GM19025 (cell line): ENCODE data around the gene RBPJL.

Source experiments
- ATAC-seq: cut with Tn5 transposase; IDR thresholded peaks from one replicate; pipeline ENCODE4 v1.9.1; 2021; ENCODE audit warnings: mild to moderate bottlenecking, low read depth, moderate library complexity; ENCODE audit not compliant: unreplicated experiment

The RBPJL gene

GRCh38 chr20:45316150-45317080, 9.8 kb downstream of the RBPJL start:
- ATAC-seq = no peak

- ATAC-seq = no peak
Measured at GRCh38 chr20:45317826-45318225, 11.2 kb downstream of the RBPJL start.

DNA sequence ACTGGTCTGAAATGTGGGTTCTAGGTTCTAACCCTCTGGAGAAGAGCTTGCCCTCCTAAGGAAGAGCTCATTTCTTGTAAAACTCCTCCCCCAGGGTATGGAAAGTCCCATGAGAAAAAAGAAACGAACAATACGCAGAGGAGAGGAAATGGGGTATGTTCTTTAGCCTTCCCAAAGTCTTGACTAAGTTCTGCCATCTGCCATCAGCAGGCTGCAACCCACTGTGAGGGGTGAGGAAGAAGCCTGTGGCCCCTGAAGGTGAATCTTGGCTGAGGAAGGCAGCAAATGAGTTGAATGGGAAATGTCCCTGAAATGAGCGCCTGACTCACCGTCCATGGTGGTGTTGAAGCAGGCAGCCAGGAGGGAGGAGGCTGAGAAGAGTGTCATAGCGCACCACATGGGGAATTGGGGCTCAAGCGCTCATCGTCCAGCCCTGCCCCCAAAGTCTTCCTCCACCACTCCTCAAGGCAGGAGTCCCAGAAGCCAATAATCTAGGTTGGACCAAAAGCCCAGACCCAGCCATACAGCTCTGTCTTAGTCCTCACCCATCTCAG, 11.8 kb downstream of the RBPJL start:
- no peak for ATAC-seq

DNA sequence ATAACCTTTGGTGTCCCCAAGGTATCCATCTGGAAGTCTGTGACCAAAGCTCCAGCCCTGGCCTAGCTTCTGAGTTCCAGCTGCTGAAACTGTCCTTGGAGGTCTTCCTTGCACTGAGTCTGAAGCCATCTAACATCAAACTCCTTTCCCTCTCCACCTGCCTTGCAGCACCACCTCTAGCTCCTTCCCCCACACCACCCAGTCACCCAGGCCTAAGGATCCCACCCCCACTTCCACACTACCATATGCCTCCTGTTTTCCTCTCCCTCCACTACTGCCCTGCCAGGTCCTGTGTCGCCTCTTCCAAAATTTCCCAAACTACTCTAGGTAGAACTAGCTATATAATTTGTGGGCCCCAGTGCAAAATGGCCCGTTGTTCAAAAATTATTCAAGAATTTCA, 12.3 kb downstream of the RBPJL start:
- no peak for ATAC-seq

DNA sequence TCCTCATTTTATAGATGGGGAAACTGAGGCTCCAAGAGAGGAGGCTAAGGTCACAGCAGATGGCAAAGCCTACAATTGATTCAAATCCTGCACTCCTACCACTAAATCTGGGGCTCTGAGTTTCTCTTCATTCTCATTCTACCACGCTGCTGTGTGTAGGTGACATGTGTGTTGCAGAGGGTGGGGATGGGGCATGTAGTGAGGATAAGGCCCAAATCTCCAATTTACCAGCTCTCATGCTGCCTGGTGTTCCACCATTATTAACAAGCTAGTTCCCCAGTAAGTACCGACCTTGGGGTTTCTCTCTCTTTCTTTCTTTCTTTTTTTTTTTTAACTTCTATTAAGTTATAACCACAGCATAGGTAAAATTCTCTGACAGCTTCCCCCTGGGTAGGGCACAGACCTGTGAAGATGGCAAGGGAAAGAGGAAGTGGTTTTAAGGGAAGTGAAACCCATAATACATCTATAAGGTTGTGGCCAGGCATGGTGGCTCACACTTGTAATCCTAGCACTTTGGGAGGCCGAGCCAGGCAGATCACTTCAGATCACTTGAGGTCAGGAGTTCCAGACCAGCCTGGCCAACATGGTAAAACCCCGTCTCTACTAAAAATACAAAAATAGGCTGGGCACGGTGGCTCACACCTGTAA, 14.4 kb downstream of the RBPJL start:
- ATAC-seq = no peak

GRCh38 chr20:45322952-45323383, 16.3 kb downstream of the RBPJL start:
- no peak for ATAC-seq

GRCh38 chr20:45323731-45324130, 17.1 kb downstream of the RBPJL start:
- ATAC-seq = no peak

DNA sequence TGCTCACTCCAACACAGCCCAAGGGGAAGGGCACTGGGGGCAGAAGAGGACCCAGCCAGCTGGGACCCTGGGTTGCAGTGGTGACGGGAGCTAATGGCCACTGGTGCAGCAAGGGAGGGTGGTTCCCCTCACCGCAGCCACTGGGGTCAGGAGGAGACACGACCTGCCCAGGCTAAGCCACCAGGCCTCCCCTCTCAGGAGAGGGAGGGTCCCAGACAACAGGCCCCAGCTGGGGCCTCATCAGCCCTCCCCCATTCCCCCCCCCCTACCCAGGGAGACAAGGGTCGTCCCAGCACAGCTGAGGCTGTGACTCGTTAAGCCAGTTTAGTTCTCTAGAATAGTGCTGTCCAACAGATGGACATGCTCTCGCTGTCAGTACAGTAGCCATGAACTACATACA, 18.7 kb downstream of the RBPJL start:
- ATAC-seq = no peak

DNA sequence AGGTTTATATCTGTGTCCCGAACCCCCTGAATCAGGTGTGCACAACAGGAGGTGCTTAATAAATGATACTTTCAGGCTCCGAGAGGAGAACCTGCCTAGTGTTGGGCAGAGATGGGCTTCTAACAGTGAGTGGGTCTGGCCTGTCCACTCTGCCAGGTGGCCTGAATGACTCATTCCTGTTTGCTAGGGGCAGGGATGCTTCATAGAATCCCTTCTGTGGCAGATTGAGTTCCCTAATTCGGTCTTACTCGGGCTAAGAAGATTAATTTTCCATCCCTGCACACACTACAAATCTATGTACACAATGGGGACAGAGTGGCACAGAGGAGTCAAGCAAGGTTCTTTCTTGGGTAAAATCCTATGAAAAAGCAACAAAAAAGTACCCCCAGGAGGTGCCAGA, 21.8 kb downstream of the RBPJL start:
- no peak for ATAC-seq

DNA sequence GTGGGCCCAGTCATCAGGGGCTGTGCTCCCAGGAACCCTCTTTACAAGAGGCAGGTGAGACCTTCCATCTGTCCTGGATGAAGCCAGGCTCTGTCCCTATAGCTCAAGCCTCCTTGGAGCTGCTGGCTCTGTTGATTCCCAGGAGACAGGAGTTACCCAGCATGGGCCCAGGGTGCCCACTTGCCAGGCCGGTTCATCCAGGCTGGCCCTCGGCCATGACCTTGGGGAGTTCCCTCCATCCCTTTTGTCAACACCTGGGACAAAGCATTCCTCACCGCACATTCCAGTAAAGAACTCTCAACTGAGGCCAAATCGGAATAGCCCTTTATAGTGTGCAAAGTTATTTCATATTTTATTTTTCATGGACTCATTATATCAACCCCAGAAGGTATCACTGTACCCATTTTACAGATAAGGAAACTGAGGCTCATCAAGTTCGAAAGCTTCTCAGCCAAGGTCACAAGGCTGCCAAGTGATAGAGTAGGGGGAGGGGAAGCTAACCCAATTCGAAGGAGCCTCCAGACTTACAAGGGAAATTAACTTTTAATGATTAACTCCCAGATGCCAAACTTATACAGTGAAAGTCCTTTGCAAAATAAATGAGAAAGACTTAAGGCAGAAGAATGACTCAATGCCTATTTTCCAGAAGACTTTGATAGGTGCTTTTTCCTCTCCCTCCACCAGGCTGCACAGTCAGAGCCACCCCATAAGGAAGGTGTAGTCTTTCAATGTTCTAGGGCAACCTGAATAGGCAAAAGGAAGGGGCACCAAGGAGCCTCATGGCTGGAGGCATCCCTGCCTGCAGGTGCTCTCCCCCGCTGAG, 23.1 kb downstream of the RBPJL start:
- ATAC-seq = no peak

GRCh38 chr20:45330476-45330875, 23.8 kb downstream of the RBPJL start:
- ATAC-seq = no peak

GRCh38 chr20:45336530-45337366, 30.1 kb downstream of the RBPJL start:
- ATAC-seq = no peak

- no peak for ATAC-seq
Measured at GRCh38 chr20:45337367-45338120, 30.9 kb downstream of the RBPJL start.

DNA sequence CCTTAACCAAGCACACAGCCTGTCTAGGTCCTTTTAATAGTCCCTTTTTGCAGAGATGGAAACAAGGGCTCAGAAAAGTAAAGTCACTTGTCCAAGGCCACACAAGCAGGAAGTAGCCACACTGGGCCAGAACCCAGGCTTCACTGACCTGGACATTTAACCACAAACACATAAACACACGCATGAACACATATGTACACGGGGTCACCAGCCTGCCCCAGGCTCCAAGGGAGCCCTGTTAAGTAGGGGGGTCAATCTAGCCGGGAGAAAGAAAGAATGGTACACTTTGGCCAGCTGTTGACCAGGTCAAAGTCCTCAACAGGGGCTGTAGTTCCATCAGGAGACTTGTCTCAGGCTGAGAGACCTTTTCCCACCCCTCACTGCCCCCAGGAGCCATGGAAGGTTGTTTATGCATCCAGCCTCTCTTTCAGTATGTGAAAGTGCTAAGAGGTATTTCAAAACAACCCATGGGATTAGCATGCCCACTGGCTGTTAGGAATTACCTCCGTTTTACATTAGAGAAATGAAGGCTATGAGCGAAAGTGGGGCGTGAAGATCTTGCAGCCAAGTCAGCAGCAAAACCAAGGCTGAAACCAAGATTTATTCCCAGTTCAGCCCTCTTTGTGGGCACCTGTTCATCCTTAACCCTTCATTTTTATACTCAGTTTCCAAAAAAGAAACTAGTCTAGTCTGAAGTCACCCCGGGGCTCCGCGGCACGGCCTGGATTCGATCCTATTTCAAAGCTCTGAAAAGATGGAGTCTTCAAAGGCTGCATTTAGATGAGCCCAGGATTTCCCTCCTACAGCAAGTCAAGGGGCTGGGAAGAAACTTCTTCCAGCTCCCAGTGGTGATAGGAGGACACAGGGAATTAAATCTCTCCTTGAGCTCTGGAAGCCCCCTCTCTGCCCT, 31.7 kb downstream of the RBPJL start:
- ATAC-seq = no peak

DNA sequence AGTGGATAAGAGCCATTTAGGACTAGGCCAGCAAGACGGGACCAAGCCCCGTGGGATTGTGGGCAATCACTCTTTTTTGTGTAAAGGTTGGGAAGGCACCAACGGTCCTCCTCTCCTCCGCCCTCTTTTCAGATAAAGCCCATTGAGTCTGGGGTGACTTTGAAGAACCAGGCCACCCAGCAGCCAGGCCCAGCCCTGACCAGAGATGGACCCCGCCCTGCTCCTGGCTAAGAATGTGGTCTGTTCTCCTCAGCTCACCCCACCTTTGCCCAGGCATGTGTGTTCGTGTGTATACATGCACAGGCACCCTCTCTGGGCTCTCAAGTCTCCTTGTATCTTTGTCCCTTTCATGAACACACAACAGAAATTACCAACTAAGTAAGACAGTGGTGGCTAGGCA, 32.4 kb downstream of the RBPJL start:
- no peak for ATAC-seq

DNA sequence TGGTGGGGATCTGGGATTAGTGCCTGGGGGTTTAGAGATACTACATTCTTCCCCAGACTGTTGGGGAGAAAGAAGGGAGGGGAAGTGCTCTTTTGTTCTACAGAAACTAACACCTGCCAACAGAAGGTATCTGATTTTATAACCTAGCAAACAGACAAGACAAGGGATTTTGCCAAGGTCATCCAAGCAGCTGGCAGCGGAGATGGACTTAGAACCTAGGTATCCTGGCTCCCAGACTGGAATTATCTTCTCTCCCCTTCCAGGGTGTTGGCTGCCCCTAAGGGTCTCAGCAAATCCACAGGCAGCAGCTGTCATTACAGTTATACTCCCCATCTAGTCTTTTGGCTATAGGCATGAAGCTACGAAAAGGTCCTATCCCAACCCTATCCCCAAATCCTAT, 33.2 kb downstream of the RBPJL start:
- no peak for ATAC-seq

DNA sequence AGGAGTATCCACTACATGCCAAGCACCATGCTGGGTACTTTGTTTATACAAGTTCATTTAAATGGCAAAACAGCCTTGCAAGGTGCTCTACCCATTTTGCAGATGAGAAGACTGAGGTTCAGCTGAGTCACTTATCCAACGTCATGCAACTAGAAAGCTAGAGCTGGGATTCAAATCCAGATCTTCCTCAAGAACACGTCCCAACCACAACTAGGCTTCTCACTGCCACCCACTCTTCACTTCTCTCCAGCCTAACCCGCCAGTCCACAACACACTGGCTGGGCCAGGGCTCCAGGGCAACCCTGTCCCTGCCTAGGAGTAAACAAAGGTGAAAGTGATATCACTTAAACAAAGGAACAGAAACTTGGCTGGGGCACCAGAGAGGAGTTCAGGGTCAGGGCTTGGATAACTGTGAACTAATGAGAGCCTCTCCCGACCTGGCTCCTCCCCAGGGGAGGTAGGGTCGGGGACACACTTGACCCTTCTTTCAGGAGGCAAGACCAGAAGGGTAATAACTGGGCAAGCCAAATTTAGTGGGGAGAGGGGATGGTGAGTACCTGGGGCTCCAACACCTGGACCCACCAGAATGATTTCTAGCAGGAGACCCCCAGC, 33.7 kb downstream of the RBPJL start:
- no peak for ATAC-seq

- ATAC-seq = no peak
Measured at GRCh38 chr20:45340951-45341350, 34.3 kb downstream of the RBPJL start.
